ENCODE measurements around the gene NAGA.
A peak's percentile ranks its signal among the peaks of the same experiment; 100 is the strongest.

Gene NAGA

GRCh38 chr22:42101199-42101598, 30.6 kb upstream of the NAGA start:
- DNase-seq (ENCODE audit: low read depth), result no peak
- H3K4me3 ChIP-seq (ENCODE audit: low read depth, low read length), result no peak overlapping the region
- TF ChIP-seq CTCF (IDR thresholded peaks at IDR 0.05; ENCODE audit: insufficient read depth, low read depth, low read length, missing control alignments), result no peak

- DNase-seq (ENCODE audit: low read depth), result peak; percentile 27
- H3K4me3 ChIP-seq (ENCODE audit: low read depth, low read length), result peak overlapping the region; percentile 94
- no peak for TF ChIP-seq CTCF (IDR thresholded peaks at IDR 0.05; ENCODE audit: insufficient read depth, low read depth, low read length, missing control alignments)
Observed at GRCh38 chr22:42091455-42091782, 20.8 kb upstream of the NAGA start.

GRCh38 chr22:42090596-42091454, 20.2 kb upstream of the NAGA start, which contains the start of gene NDUFA6:
TSS of gene NDUFA6 (minus strand) at chr22:42090772. CDS start at chr22:42090744, 28 bp downstream.
- peak; percentile 100 for DNase-seq (ENCODE audit: low read depth)
- peak within 1 kb of the TSS; percentile 94 for H3K4me3 ChIP-seq (ENCODE audit: low read depth, low read length)
- TF ChIP-seq CTCF (IDR thresholded peaks at IDR 0.05; ENCODE audit: insufficient read depth, low read depth, low read length, missing control alignments), result peak; percentile 96

GRCh38 chr22:42086051-42086450, 15.4 kb upstream of the NAGA start:
- no peak for TF ChIP-seq CTCF (IDR thresholded peaks at IDR 0.05; ENCODE audit: insufficient read depth, low read depth, low read length, missing control alignments)
- no peak overlapping the region for H3K4me3 ChIP-seq (ENCODE audit: low read depth, low read length)
- no peak for DNase-seq (ENCODE audit: low read depth)

GRCh38 chr22:42084874-42085273, 14.3 kb upstream of the NAGA start:
- no peak for TF ChIP-seq CTCF (IDR thresholded peaks at IDR 0.05; ENCODE audit: insufficient read depth, low read depth, low read length, missing control alignments)
- DNase-seq (ENCODE audit: low read depth), result no peak
- H3K4me3 ChIP-seq (ENCODE audit: low read depth, low read length), result no peak overlapping the region

- no peak for DNase-seq (ENCODE audit: low read depth)
- no peak overlapping the region for H3K4me3 ChIP-seq (ENCODE audit: low read depth, low read length)
- no peak for TF ChIP-seq CTCF (IDR thresholded peaks at IDR 0.05; ENCODE audit: insufficient read depth, low read depth, low read length, missing control alignments)
Observed at GRCh38 chr22:42083119-42083518, 12.5 kb upstream of the NAGA start.

- peak; percentile 28 for DNase-seq (ENCODE audit: low read depth)
- TF ChIP-seq CTCF (IDR thresholded peaks at IDR 0.05; ENCODE audit: insufficient read depth, low read depth, low read length, missing control alignments), result no peak
- peak overlapping the region; percentile 96 for H3K4me3 ChIP-seq (ENCODE audit: low read depth, low read length)
Observed at GRCh38 chr22:42080287-42080686, 9.7 kb upstream of the NAGA start.
